Measurements from ENCODE around the gene MED12L. TPM values are rescaled to one million over a fixed set of nuclear protein-coding genes. Genes with fewer than 3 reads are reported as not detected.

The MED12L gene
- polyA plus RNA-seq, 1 of the 3 experiments (the other 2 are of a cell fraction) = 0.03 TPM

DNA sequence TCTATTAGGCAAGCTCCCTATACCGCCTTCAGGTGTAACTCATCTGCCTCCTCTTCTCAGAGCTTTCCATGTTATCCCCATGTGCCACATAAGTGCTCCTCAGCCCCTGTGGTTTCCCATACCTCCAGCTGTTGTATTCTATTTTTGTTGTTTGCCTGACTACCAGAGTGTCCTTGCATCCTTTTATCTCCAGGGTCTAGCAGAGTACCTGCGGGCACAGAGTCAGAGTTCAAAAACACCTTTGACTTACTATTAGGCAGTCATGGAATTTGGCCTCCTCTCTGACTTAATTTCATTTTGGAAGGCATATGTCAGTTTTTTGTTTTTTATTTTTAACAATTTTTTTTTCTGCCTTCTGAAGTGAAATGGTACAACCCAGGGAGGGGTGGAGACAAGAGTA lies 224.1 kb downstream of the MED12L start:
- H3K79me2 ChIP-seq (ENCODE audit: insufficient read depth) = no peaks in the 10 kb centered on the region
- no peaks in the 10 kb centered on the region for H3K27me3 ChIP-seq (ENCODE audit: insufficient read depth)
- ChIA-PET POLR2A (no interaction called here), CTCF (interaction anchor here (1.1 kb wide), 1 partner anchor 141 kb away, joined by 3 read pairs; no protein-coding TSS in a partner anchor)
- no peaks in the 10 kb centered on the region for H4K20me1 ChIP-seq (ENCODE audit: insufficient read depth)
- no peak overlapping the region for H2AFZ ChIP-seq (ENCODE audit: low read depth)
- H3F3A ChIP-seq (replicated peaks; ENCODE audit: insufficient read depth) = peaks cover 18% of the 10 kb centered on the region
- H3K4me1 ChIP-seq (ENCODE audit: control insufficient read depth in 1 of 2, insufficient read depth in 2 of 2, low read depth in 1 of 2, low read length in 1 of 2) = peaks cover 0 to 13% of the 10 kb centered on the region in 2 experiments; a peak in 2 of 4 replicates
- no peak overlapping the region for H3K4me2 ChIP-seq
- no peak overlapping the region for H3K9ac ChIP-seq
- H3K4me3 ChIP-seq (ENCODE audit: low read depth in 2 of 2, low read length in 1 of 2) = no peak overlapping the region
- TF ChIP-seq, protein P1, sequence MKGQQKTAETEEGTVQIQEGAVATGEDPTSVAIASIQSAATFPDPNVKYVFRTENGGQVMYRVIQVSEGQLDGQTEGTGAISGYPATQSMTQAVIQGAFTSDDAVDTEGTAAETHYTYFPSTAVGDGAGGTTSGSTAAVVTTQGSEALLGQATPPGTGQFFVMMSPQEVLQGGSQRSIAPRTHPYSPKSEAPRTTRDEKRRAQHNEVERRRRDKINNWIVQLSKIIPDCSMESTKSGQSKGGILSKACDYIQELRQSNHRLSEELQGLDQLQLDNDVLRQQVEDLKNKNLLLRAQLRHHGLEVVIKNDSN (IDR thresholded peaks at IDR 0.05; ENCODE audit: borderline replicate concordance, low read depth) = no peak
- TF ChIP-seq YY1 (IDR thresholded peaks at IDR 0.05; ENCODE audit: low read depth) (no peak), ELF1 (IDR thresholded peaks at IDR 0.05) (no peak), FOXJ3 (CRISPR knock-in tag; IDR thresholded peaks at IDR 0.05) (no peak), RFX5 (IDR thresholded peaks at IDR 0.05; ENCODE audit: low read length) (no peak), MEF2A (IDR thresholded peaks at IDR 0.05; ENCODE audit: borderline replicate concordance, low read depth) (no peak), MAX (IDR thresholded peaks at IDR 0.05; ENCODE audit: low read depth) (no peak), NFIC (IDR thresholded peaks at IDR 0.05; ENCODE audit: borderline replicate concordance) (no peak), NRF1 (IDR thresholded peaks at IDR 0.05; ENCODE audit: low read depth, low read length) (no peak), SMC3 (IDR thresholded peaks at IDR 0.05; ENCODE audit: low read depth, low read length) (no peak), FOSL2 (IDR thresholded peaks at IDR 0.05; ENCODE audit: borderline replicate concordance, low read depth) (no peak), TCF12 (IDR thresholded peaks at IDR 0.05) (no peak), TEAD4 (IDR thresholded peaks at IDR 0.05; ENCODE audit: borderline replicate concordance, insufficient read depth) (no peak), EP300 (IDR thresholded peaks at IDR 0.05; ENCODE audit: borderline replicate concordance in 1 of 2, low read depth in 1 of 2, low read length in 1 of 2) (no peak)
- TF ChIP-seq, protein P2, sequence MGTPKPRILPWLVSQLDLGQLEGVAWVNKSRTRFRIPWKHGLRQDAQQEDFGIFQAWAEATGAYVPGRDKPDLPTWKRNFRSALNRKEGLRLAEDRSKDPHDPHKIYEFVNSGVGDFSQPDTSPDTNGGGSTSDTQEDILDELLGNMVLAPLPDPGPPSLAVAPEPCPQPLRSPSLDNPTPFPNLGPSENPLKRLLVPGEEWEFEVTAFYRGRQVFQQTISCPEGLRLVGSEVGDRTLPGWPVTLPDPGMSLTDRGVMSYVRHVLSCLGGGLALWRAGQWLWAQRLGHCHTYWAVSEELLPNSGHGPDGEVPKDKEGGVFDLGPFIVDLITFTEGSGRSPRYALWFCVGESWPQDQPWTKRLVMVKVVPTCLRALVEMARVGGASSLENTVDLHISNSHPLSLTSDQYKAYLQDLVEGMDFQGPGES (IDR thresholded peaks at IDR 0.05; ENCODE audit: low read depth, low read length) = no peak
- TF ChIP-seq, protein P3, sequence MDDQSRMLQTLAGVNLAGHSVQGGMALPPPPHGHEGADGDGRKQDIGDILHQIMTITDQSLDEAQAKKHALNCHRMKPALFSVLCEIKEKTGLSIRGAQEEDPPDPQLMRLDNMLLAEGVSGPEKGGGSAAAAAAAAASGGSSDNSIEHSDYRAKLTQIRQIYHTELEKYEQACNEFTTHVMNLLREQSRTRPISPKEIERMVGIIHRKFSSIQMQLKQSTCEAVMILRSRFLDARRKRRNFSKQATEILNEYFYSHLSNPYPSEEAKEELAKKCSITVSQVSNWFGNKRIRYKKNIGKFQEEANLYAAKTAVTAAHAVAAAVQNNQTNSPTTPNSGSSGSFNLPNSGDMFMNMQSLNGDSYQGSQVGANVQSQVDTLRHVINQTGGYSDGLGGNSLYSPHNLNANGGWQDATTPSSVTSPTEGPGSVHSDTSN (IDR thresholded peaks at IDR 0.05) = no peak
- TF ChIP-seq, protein P4, sequence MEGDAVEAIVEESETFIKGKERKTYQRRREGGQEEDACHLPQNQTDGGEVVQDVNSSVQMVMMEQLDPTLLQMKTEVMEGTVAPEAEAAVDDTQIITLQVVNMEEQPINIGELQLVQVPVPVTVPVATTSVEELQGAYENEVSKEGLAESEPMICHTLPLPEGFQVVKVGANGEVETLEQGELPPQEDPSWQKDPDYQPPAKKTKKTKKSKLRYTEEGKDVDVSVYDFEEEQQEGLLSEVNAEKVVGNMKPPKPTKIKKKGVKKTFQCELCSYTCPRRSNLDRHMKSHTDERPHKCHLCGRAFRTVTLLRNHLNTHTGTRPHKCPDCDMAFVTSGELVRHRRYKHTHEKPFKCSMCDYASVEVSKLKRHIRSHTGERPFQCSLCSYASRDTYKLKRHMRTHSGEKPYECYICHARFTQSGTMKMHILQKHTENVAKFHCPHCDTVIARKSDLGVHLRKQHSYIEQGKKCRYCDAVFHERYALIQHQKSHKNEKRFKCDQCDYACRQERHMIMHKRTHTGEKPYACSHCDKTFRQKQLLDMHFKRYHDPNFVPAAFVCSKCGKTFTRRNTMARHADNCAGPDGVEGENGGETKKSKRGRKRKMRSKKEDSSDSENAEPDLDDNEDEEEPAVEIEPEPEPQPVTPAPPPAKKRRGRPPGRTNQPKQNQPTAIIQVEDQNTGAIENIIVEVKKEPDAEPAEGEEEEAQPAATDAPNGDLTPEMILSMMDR (IDR thresholded peaks at IDR 0.05) = no peak
- 88% methylated on average over 2 of the region's 2 CpGs for WGBS (ENCODE audit: low lambda C conversion rate)
- no peaks in the 10 kb centered on the region for H3K9me2 ChIP-seq
- no peaks in the 10 kb centered on the region for H3K36me3 ChIP-seq (replicated peaks in 1 of 2; ENCODE audit: control insufficient read depth in 1 of 2, insufficient read depth in 2 of 2, low read length in 1 of 2)
- H3K9me3 ChIP-seq = no peaks in the 10 kb centered on the region
- no peak for DNase-seq
- H3K27ac ChIP-seq (ENCODE audit: low read depth in 2 of 2, low read length in 1 of 2) = no peak overlapping the region

All from SK-N-SH (cell line).